ENCODE measurements around the gene REPS2. TPM values are rescaled to one million over a fixed set of nuclear protein-coding genes. Genes with fewer than 3 reads are reported as not detected.

REPS2 gene
- total RNA-seq, 1 experiment from 2014 or later: 4.5 TPM

- CTCF ChIA-PET: no interaction called here
- TF ChIP-seq SIN3A (IDR thresholded peaks at IDR 0.05; ENCODE audit: borderline replicate concordance, insufficient read depth, low read depth, low read length): no peak
- no peak for TF ChIP-seq TCF7L2 (IDR thresholded peaks at IDR 0.05; ENCODE audit: low read depth, low read length)
- no peak for TF ChIP-seq REST (IDR thresholded peaks at IDR 0.05; ENCODE audit: insufficient read depth in 1 of 2, low read depth in 2 of 2, low read length in 1 of 2)
- no peak for TF ChIP-seq CTCF (IDR thresholded peaks at IDR 0.05)
- TF ChIP-seq POLR2AphosphoS5 (IDR thresholded peaks at IDR 0.05; ENCODE audit: low read depth, low read length): no peak
Measured at GRCh38 chrX:16999275-16999674, 52.8 kb downstream of the REPS2 start.

GRCh38 chrX:17000751-17001150 lies 54.3 kb downstream of the REPS2 start:
- CTCF ChIA-PET: no interaction called here
- DNase-seq (ENCODE audit: low read depth, low spot score) (no peak), ATAC-seq (no peak)
- intact Hi-C loops (cut with micrococcal nuclease; ENCODE audit: unreplicated experiment) (no loop called here), in situ Hi-C loops (cut with HindIII; ENCODE audit: low pct_unique_long_range_greater_than_20kb, low sequenced_read_pairs) (no loop called here)
- Histone ChIP-seq H3K4me3 (ENCODE audit: low read depth in 2 of 2, low read length in 2 of 2) (no peak overlapping the region), H3K9me3 (ENCODE audit: control insufficient read depth, insufficient read depth, low read depth, low read length) (no peaks in the 10 kb centered on the region), H3K4me1 (ENCODE audit: control insufficient read depth, insufficient read depth, low read length) (no peaks in the 10 kb centered on the region), H3K36me3 (ENCODE audit: control insufficient read depth, insufficient read depth, low read length) (no peaks in the 10 kb centered on the region), H3K27ac (ENCODE audit: low read length) (no peak overlapping the region), H3K27me3 (ENCODE audit: control insufficient read depth, insufficient read depth, low read length) (no peaks in the 10 kb centered on the region)
- TF ChIP-seq TCF7L2 (IDR thresholded peaks at IDR 0.05; ENCODE audit: low read depth, low read length) (no peak), CTCF (IDR thresholded peaks at IDR 0.05) (no peak), SIN3A (IDR thresholded peaks at IDR 0.05; ENCODE audit: borderline replicate concordance, insufficient read depth, low read depth, low read length) (no peak), POLR2AphosphoS5 (IDR thresholded peaks at IDR 0.05; ENCODE audit: low read depth, low read length) (no peak), REST (IDR thresholded peaks at IDR 0.05; ENCODE audit: insufficient read depth in 1 of 2, low read depth in 2 of 2, low read length in 1 of 2) (no peak)
- BruUV-seq (replicated peaks): no TSS peak
- POLR2A ChIA-PET: no interaction called here

More at GRCh38 chrX:16999275-16999674, 52.8 kb downstream of the REPS2 start:
- POLR2A ChIA-PET: no interaction called here
- H3K4me1 ChIP-seq (ENCODE audit: control insufficient read depth, insufficient read depth, low read length): no peaks in the 10 kb centered on the region
- no TSS peak for BruUV-seq (replicated peaks)
- H3K27ac ChIP-seq (ENCODE audit: low read length): no peak overlapping the region
- no peaks in the 10 kb centered on the region for H3K9me3 ChIP-seq (ENCODE audit: control insufficient read depth, insufficient read depth, low read depth, low read length)
- H3K4me3 ChIP-seq (ENCODE audit: low read depth in 2 of 2, low read length in 2 of 2): no peak overlapping the region
- intact Hi-C loops (cut with micrococcal nuclease; ENCODE audit: unreplicated experiment): no loop called here
- no peak for ATAC-seq
- no peaks in the 10 kb centered on the region for H3K27me3 ChIP-seq (ENCODE audit: control insufficient read depth, insufficient read depth, low read length)
- no peak for DNase-seq (ENCODE audit: low read depth, low spot score)
- in situ Hi-C loops (cut with HindIII; ENCODE audit: low pct_unique_long_range_greater_than_20kb, low sequenced_read_pairs): no loop called here
- no peaks in the 10 kb centered on the region for H3K36me3 ChIP-seq (ENCODE audit: control insufficient read depth, insufficient read depth, low read length)

Data from Panc1 (cell line).